Limb (tissue), 2 donors: ENCODE measurements around the gene RNFT2.
"Not testable (repeated sequence)": the region's sequence is repeated elsewhere in the genome, so short reads cannot be mapped to it uniquely, and the experiment has no call there.

ENCODE experiments used
- DNase-seq, 2 donors: peaks; one replicate each; pipeline ENCODE4 v3.0.0-alpha.2; 2016; ENCODE audit errors: extremely low spot score in 2 of 2

RNFT2 gene

DNA sequence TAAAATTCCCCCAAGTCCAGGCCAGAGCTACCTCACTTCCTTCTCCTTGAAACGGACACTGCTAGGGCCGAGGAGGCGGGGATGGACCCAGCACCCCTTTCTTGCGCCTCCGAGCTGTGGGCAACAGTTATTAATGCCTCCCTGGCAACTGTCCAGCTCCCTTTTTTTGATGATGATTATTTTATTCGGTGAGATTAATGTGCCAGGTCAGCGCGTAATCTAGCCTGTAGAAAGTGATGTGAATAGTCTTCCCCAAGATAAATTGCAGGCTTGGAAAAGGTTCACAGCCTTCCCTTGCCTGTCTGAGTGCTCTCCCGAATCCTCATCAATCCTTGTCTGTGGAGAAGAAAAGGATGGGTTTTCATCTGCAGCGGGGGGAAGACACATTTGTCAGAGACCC lies 54.3 kb downstream of the RNFT2 start:
- no peak for DNase-seq

DNA sequence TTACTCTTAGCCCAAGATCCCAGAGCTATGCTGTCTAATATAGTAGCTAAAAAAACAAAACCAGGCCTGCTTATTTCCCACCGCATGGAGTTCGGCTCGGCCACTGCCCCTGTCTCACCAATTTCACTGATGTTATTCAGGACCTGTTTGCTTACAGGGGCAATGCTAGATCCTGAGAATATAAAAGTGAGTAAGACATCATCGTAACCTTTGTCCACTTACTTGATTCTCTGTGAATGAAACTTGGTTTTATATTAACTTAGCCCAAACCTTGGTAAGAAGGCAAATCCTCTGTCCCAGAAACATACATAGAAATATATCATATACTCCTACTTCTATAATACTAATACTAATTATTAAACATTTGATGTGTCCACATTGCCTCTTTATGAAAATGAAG lies 56.6 kb downstream of the RNFT2 start:
- DNase-seq, result no peak

DNA sequence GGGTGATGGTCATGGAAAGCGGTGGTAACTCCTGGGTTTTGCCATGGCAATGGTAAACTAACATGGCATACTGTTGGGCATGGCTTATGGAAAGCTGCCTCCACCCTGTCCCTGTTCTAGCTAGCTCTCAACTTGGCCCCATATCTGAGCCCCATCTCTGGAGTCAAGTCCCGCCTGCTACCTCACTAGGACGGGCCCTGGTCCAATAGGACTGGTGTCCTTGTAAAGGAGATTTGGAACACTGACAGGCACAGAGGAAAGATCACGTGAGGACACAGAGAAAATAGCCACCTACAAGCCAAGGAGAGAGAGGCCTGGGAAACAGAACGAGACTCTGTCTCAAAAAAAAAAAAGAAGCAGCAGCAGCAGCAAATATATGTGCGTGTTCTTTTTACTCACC lies 59.8 kb downstream of the RNFT2 start:
- DNase-seq, result no peak

DNA sequence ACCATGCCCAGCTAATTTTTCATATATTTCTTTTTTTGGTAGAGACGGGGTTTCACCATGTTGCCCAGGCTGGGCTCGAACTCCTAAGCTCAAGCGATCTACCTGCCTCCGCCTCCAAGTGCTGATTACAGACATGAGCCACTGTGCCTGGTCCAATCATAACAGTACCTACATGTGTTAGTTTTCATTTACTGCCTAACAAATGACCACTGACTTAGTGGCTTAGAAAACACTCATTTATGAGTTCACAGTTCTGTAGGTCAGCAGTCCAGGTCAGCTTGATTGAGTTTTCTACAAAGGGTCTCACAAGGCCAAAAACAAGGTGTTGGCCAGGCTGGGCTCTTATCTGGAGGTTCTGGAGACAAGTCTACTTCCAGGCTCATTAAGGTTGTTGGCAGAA lies 60.6 kb downstream of the RNFT2 start:
- no peak for DNase-seq

DNA sequence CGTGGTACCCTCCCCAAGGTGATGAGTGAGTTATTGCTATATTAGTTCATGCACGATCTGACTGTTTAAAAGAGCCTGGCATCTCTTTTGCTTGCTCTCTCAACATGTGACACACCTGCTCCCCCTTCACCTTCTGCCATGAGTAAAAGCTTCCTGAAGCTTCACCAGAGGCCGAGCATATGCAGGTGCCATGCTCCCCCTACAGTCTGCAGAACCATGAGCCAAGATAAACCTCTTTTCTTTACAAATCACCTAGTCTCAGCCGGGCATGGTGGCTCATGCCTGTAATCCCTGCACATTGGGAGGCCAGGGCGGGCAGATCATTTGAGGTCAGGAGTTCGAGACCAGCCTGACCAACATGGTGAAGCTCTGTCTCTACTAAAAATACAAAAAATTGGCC lies 61.8 kb downstream of the RNFT2 start:
- DNase-seq, result no peak

DNA sequence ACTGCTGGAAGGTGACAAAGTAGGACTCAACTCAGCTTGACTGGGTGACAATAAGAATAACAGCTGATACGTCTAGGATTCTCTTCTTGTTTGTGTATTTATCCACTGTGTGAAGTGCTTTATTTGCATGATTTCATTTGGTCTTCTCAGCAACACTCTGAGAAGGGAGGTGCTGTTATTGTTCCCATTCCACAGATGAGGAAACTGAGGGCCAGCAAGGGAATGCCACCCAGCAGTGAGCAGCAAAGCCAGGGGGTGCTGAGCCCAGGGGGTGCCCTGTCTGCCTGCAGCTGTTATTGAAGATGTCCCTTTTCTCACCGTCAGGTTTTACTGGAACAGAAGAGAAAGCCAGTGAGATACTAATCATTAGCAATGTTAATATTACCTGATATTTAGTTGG lies 62.8 kb downstream of the RNFT2 start:
- no peak for DNase-seq

DNA sequence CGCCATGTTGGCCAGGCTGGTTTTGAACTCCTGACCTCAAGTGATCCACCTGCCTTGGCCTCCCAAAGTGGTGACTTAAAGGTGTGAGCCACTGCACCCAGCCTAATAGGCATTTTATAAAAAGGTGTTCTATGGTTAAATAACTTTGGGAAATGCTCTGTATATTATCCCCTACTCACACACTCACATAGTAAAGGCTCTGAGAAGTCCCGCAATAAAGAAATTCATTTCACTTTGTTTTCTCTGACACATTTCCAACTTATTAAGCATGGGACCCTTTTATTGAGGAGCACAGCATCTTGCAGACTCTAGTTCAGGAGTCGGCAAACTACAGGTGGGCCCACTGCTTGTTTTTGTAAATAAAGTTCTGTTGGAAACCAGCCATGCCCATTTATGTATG lies 63.9 kb downstream of the RNFT2 start:
- no peak for DNase-seq

DNA sequence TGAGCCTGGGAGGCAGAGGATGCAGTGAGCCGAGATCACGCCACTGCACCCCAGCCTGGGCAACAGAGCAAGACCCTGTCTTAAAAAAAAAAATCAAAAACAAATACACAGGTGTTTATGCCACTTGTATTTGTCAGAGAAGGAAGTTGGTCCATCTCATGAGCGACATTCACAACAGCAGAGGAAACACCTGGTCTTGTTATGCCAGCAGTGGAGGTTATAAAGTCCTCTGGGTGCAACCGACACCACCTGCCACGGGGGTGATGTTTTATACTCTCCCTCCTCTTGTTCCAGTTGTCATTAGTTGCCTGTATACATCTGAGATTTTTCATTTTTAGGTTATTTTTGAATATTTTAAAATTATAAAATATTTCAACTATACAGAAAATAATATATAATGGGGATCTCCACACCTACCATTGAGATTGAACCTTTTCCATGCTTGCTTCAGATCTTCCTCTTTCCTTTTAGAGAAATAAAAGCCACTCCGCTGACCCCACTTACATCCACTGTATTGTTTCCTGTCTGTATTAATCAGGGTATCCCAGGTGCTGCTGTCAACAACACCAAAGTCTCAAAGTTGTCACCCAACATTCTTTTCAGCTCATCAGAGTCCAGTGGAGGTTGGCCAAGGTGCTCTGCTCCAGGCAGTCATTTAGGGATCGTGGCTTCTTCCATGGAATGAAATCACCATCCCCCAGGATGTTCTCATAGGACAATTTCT lies 65.1 kb downstream of the RNFT2 start:
- DNase-seq, result no peak

DNA sequence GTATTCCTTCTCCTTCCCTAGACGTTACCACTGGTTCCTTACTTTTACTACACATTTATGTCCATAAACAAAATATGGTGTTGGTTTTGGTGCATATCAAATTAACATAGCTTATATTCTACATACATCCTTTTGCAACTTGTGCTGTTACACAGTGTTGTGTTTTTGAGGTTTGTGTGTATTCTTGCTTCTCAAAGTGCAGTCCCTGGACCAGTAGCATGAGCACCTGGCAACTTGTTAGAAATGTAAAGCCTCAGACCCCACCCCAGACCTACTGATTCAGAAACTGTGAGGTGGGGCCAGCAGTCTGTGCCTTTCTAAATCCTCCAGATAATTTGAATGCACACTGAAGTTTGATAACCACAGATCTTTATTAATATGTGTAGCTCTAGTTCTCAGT lies 65.9 kb downstream of the RNFT2 start:
- DNase-seq, result no peak

DNA sequence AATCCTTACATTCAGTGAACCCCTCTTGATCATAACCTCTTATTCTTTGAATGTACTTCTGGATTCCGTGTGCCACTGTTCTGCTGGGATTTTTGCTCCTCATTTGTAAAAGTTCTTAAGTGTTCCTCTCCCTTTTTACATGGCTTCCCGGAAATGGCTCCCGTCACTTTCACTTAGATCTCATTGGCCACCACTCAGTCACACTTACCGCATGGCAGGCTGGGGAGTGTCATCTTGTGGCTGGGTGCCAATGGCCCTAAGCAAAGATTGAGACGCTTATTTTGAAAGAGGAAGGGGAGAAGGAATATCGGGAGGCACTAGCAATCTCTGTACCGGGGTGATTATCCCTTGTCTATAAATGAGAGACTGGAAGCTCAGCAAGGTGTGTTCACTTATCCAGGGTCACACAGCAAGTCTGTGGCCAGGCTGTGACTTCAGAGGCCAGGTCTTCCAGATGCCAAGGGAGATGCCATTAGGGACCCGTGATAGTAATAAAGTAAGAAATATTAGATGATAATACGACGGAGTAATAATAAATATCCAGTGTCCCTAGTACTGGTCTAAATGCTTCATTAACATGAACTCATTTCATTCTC lies 68.8 kb downstream of the RNFT2 start:
- DNase-seq, result no peak

DNA sequence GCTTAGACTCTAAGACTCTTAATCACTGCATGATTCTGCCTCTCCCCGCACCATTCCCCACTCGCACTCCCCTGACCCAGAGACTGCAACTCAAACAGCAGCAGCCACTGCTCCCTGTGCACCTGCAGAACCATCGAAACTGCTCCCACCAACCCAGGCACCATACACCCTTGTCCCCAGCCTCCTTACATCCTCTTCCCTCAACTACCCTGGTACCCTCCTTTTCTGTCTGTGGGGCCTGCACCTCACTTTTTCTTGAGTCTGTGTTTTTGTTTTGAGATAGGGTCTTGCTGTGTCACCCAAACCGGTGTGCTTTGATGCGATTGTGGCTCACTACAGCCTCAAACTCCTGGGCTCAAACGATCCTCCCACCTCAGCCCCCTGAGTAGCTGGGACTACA lies 69.4 kb downstream of the RNFT2 start:
- DNase-seq, result no peak

DNA sequence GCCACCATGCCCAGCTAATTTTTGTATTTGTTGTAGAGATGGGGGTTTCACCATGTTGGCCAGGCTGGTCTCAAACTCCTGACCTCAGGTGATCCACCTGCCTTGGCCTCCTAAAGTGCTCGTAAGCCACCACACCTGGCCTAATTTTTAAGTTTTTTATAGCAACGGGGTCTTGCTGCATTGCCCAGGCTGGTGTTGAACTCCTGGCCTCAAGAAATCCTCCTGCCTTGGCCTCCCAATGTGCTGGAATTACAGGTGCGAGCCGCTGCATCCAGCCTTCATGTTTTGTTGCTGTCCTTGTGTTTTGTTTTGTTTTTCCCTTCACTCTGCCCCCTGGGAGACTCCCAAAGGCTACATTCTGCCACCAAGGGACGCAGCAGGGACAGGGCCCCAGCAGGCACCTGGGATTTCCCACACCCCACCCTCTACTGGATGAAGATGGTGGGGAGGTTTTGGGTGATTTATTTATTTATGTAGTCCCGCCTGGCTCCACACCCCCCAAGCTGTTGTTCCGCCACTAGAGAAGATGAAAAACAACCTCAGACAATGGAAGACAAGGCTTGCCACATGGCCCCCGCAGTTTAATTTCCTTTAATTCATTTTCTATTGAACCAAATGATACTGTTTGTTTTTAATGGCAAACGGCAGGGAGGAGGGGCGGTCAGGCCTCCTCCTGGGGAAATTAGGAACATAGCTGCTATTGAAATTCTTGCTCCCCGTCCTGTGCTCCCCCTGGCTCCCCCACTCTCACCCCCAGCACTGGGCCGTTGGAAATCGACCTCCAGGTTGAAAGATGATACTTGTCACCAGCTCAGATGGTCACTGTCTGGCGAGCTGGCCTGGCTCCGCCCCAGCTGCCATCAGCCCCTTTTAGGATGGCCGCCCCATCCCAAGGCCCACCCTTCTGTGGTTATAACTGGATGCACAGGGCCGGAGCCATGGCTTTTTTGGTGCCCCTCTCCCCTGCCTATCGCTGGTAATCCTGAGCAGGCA lies 70.3 kb downstream of the RNFT2 start:
- DNase-seq, result no peak

DNA sequence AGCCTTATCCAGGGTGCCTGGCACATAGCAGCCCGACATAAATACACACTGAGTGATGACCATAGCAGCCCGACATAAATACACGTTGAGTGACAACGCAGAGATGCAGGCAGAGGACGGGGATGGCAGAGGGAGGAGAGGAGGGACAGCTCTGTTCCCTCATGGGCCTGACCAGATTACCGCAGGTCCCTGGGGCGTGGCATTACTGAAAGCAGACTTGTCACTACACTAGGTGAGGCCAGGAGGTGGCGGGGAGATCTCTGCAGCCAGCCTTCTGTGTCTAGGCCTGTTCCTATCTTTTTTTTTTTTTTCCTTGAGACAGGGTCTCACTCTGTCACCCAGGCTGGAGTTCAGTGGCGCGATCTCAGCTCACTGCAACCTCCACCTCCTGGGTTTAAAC lies 74.1 kb downstream of the RNFT2 start:
- no peak for DNase-seq

DNA sequence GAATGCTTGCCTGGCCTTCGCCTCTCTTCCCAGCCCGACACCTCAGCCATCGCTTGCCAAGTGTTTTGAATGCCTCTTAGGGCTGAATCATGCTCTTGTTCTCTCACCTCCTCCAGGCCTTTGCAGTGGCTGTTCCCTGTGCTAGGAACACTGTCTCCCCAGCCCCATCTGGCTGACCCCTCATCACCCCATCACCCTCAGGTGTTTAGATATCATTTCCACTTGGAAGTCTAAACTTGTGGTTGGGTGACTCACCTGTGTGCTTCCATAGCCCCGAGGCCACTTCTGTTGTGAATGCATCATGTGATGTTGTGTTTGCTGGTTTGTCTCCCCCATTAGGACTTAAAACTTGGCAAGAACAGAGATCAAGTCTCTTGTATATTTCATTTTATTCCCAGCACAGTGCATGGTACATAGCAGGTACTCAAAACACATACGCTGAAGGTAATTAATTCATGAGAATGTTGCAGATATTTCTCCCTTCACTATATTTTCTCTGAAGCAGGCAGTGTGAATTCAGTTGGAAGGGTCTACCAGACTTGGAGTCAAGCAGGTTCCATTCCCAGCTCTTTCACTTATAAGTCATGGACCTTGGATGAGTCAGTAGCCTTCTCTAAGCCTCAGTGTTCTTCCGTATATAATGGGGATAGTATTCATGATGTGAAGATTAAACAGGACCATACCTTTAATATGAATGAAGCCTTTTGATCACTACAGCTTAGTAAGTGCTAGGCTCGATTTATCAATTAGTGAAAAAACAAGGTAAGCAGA lies 75.3 kb downstream of the RNFT2 start:
- no peak for DNase-seq

DNA sequence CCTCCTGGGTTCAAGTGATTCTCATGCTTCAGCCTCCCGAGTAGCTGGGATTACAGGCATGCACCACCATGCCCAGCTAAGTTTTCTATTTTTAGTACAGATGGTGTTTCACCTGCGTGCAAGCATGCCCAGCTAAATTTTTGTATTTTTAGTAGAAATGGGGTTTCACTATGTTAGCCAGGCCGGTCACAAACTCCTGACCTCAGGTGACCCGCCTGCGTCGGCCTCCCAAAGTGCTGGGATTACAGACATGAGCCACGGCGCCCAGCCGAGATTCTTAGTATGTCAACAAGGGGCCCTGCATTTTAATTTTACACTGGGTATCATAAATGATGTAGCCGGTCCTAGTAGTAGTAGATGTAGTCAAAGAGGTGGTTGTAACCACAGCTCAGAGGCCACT lies 76.7 kb downstream of the RNFT2 start:
- not testable (repeated sequence) for DNase-seq

DNA sequence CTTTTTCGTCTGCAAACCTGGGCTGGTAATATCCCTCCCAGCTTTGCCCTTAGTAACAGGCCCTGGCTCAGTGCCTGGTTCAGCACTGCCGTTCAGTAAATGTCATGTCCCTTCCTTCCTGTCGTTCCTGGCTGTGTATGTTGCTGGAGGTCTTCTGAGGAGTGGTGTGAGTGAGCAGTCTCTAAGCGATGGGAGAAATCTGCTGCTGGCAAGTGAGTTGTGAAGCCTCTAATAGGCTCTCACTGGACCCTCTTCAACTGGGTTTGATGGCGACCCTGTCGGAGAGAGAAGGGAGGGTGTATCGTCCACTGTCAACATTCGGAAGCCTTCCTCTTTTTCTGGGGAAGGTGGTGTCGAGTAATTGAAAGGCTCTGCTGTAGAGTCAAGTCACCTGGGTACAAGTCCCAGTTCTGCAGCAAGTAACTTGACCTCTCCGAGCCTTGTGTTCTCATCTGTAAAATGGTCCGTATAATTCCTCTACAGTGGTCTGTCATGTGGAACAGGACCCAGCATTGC lies 80.3 kb downstream of the RNFT2 start:
- DNase-seq, result peak; percentile 20 to 35

DNA sequence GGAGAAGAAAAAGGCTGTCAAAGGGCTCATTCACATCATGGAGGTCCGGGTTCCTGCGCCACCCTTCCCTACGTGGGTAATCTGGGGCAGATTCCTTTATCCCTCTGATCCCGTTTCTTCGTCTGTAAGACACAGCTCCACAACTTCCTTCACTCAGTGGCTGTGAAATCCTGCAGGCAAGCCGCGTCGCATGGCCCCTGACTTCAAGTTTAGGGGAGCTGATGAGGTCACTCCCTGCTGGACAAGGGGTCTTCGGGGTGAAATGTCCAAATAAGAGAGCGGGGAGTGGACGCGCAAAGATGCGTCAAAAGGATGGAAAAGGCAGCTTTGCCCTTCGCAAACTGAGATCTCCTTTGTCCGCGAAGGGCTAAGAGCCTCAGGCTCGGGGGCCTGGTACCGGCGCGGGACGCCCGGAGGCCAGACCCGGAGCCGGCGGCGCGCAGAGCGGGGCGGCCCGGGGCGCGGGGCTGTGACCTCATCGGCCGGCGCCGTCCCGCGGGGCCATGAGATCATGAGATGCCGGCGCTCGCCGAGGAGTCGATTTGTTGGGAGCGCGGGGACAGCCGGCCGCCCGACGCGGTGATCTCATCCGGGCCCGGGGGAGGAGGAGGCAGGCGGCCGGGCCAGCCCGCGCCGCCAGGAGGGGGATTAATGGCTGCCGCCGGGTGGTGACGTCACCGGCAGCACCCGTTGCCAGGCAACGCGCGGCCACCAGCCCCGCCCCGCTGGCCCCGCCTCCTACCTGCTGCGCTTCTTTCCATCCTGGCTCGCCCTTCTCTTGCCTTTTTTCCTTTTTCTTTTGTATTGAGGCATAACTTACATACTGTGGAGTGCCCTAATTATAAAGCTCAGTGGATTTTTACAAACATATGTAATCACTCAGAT lies 81.1 kb downstream of the RNFT2 start:
- DNase-seq, result peak; percentile 90 to 95

DNA sequence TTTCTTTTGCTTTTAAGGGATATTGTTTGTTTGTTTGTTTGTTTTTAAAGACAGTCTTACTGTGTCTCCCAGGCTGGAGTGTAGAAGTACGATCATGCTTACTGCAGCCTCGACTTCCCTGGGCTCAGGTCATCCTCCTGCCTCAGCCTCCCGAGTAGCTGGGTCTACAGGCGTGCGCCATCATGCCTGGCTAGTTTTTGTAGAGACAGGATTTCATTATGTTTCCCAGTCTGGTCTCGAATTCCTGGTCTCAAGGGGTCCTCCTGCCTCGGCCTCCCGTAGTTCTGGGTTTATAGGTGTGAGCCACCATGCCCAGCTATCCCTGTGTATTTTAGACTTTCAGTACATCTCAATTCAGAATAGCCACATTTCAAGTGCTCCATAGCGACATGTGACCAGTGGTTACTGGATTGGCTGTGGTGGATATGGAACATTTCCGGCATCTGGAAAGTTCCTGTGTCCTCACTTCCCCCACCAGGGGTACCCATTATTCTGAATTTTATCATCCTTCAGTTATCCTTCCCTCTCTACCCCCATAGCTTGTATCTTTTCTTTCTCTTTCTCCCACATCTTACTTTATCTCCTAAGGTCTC lies 82.0 kb downstream of the RNFT2 start:
- no peak for DNase-seq

DNA sequence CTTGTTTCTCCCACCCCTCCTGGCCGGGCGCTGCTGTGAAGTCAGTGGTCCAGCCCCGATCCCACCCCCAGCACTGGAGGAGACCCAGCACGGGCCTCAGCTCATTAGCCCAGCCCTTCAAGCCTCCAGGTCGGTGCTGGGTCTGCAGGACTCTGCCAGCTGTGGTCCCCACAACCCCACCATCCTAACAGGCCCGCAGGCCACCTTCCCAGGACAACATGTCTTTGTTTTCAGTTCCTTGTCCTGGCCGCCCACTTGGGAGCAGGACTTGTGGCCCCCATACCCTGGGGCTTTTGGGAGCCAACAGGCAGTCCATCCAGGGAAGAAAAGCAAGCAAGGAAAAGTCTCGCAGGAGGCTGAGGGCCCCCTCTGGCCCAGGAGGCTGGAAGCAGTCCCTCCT lies 83.2 kb downstream of the RNFT2 start:
- no peak for DNase-seq

DNA sequence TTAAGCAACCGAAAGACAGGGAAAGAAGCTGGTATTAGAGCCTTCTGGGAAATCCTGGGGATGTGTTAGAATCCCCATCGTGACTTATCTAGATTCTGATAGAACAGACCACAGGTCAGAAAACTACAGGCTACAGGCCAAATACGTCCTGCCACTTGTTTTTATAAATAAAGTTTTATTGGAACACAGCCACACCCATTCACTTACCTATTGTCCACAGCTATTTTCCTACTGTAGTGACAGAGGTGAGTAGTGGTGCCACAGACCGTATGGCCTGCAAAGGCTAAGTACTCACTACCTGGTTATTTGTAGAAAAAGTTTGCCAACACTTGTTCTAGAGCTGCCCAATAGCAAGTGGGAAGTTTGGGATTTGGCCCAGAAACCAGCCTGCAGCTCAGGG lies 89.3 kb downstream of the RNFT2 start:
- DNase-seq, result no peak
